MCF 10A (cell line): ENCODE measurements around the gene RUSC2. TPM values are rescaled to one million over a fixed set of nuclear protein-coding genes. Genes with fewer than 3 reads are reported as not detected.
"Not testable (repeated sequence)": the region's sequence is repeated elsewhere in the genome, so short reads cannot be mapped to it uniquely, and the experiment has no call there.

Experiments used
- BruUV-seq: library from RNA; stranded (reverse); fragments of 400-500 nt; replicated peaks from 2 replicates; lab custom pipeline; 2021; lab: Mats Ljungman, UMichigan
- CTCF ChIA-PET: fragments of 300-600 bp; sonication (Branson Sonifier 250); formaldehyde crosslinking; extraction: SDS; loops from one replicate; lab custom pipeline; 2021; ENCODE audit warnings: antibody characterized with exemption, inconsistent platforms; lab: Yijun Ruan, JAX
- POLR2A ChIA-PET: fragments of 300-600, 350-650 bp; sonication (Branson Sonifier 250); formaldehyde crosslinking; extraction: SDS; loops from one replicate; lab custom pipeline; 2020; ENCODE audit warnings: antibody characterized with exemption, inconsistent platforms; lab: Yijun Ruan, JAX
- DNase-seq: peaks from one replicate; pipeline ENCODE4 v3.0.0-alpha.2; 2018; ENCODE audit not compliant: unreplicated experiment
- H3K27ac Mint-ChIP-seq: one replicate; pipeline ENCODE4 v1.8.0; 2022; ENCODE audit warnings: mild to moderate bottlenecking, low read depth, mixed read lengths; ENCODE audit not compliant: unreplicated experiment
- H3K27me3 Mint-ChIP-seq: one replicate; pipeline ENCODE4 v1.8.0; 2022; ENCODE audit warnings: mixed read lengths; ENCODE audit not compliant: insufficient read depth, unreplicated experiment
- H3K36me3 Mint-ChIP-seq: one replicate; pipeline ENCODE4 v1.8.0; 2022; ENCODE audit warnings: mild to moderate bottlenecking, moderate library complexity, mixed read lengths; ENCODE audit not compliant: insufficient read depth, unreplicated experiment
- H3K4me1 Mint-ChIP-seq: one replicate; pipeline ENCODE4 v1.8.0; 2022; ENCODE audit warnings: mixed read lengths; ENCODE audit not compliant: insufficient read depth, unreplicated experiment
- H3K4me3 Mint-ChIP-seq: one replicate; pipeline ENCODE4 v1.8.0; 2022; ENCODE audit warnings: mild to moderate bottlenecking, moderate library complexity, mixed read lengths; ENCODE audit not compliant: unreplicated experiment
- H3K9me3 Mint-ChIP-seq: one replicate; pipeline ENCODE4 v1.8.0; 2022; ENCODE audit warnings: mixed read lengths; ENCODE audit not compliant: unreplicated experiment
- CTCF ChIP-seq: fragments of 200-600 bp; IDR thresholded peaks from one replicate; pipeline ENCODE4 v1.8.0; 2022; ENCODE audit warnings: antibody characterized with exemption, mild to moderate bottlenecking; ENCODE audit not compliant: unreplicated experiment
- intact Hi-C: fragments of 100-400 bp; cut with micrococcal nuclease; formaldehyde crosslinking; loops from 2 replicates; pipeline ENCODE4 v1.14.1; 2022
- total RNA-seq: library from RNA; stranded (reverse); gene quantifications from 2 replicates; pipeline ENCODE4 v1.2.3, GENCODE V29; 2022

The RUSC2 gene
- total RNA-seq, 1 experiment from 2014 or later = 30.5 TPM

- intact Hi-C loops = loop anchor here (1.0 to 2.0 kb wide), 2 partner anchors 20 to 25 kb away; no protein-coding TSS in a partner anchor
- TSS peak; percentile 29 for BruUV-seq
- POLR2A ChIA-PET = interaction anchor here (0.6 to 1.2 kb wide), 4 partner anchors 17 to 114 kb away, joined by 3 to 5 read pairs (median 4); partner anchors contain the start of gene TESK1
- TF ChIP-seq CTCF = no peak
- Mint-ChIP-seq H3K4me1 (peaks cover 23% of the 10 kb centered on the region), H3K36me3 (peaks cover 5% of the 10 kb centered on the region), H3K27me3 (no peaks in the 10 kb centered on the region), H3K4me3 (peak overlapping the region; percentile 93), H3K9me3 (no peaks in the 10 kb centered on the region), H3K27ac (peak overlapping the region; percentile 97)
- CTCF ChIA-PET = interaction anchor here (0.6 kb wide), 1 partner anchor 387 kb away, joined by 3 read pairs; no protein-coding TSS in a partner anchor
- peak; percentile 46 for DNase-seq
These were observed 1.1 kb downstream of the RUSC2 start for GRCh38 chr9:35490910-35491465.

DNA sequence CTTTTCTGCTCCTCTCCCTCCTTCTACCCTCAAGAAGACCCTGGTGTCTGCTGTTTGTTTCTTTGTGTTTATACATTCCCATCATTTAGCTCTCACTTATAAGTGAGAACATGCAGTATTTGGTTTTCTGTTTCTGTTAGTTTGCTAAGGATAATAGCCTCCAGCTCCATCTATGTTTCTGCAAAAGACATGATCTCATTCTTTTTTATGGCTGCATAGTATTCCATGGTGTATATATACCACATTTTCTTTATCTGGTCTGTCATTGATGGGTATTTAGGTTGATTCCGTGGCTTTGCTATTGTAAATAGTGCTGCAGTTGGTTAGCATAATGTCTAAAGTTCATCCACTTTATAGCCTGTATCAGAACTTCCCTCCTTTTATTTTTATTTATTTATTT, 3.2 kb downstream of the RUSC2 start:
- BruUV-seq, H3K27me3 Mint-ChIP-seq, H3K27ac Mint-ChIP-seq, intact Hi-C loops, DNase-seq, H3K9me3 Mint-ChIP-seq, CTCF ChIA-PET, H3K36me3 Mint-ChIP-seq, H3K4me3 Mint-ChIP-seq: not testable (repeated sequence)
- POLR2A ChIA-PET = interaction anchor here (0.7 to 1.5 kb wide), 4 partner anchors 10 to 413 kb away, joined by 3 read pairs; partner anchors contain the start of gene FANCG
- H3K4me1 Mint-ChIP-seq = peaks cover 23% of the 10 kb centered on the region

GRCh38 chr9:35495984-35496383, 6.1 kb downstream of the RUSC2 start:
- BruUV-seq = no TSS peak
- Mint-ChIP-seq H3K4me3 (no peak overlapping the region), H3K27ac (no peak overlapping the region), H3K9me3 (peaks cover 7% of the 10 kb centered on the region), H3K4me1 (peaks cover 13% of the 10 kb centered on the region), H3K36me3 (peaks cover 13% of the 10 kb centered on the region), H3K27me3 (no peaks in the 10 kb centered on the region)
- intact Hi-C loops = no loop called here
- no peak for TF ChIP-seq CTCF
- ChIA-PET CTCF (interaction anchor here (1.5 kb wide), 1 partner anchor 11 kb away, joined by 3 read pairs; no protein-coding TSS in a partner anchor), POLR2A (interaction anchor here (1.0 to 1.9 kb wide), 3 partner anchors 12 to 48 kb away, joined by 3 to 12 read pairs (median 6); no protein-coding TSS in a partner anchor)
- DNase-seq = no peak

DNA sequence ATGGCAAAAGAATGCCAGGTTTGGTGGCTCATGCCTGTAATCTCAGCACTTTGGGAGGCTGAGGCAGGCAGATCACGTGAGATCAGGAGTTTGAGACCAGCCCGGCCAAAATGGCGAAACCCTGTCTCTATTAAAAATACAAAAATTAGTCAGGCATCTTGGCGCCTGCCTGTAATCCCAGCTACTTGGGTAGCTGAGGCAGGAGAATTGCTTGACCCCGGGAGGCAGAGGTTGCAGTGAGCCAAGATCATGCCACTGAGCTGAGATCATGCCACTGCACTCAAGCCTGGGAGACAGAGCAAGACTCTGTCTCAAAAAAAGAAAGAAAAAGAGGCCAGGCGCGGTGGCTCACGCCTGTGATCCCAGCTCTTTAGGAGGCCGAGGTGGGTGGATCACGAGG, 8.3 kb downstream of the RUSC2 start:
- DNase-seq, BruUV-seq, H3K9me3 Mint-ChIP-seq, H3K4me1 Mint-ChIP-seq, H3K27me3 Mint-ChIP-seq, intact Hi-C loops, H3K4me3 Mint-ChIP-seq, H3K27ac Mint-ChIP-seq: not testable (repeated sequence)
- peaks cover 13% of the 10 kb centered on the region for H3K36me3 Mint-ChIP-seq
- POLR2A ChIA-PET = interaction anchor here (1.1 kb wide), 1 partner anchor 12 kb away, joined by 3 read pairs; no protein-coding TSS in a partner anchor
- CTCF ChIA-PET = interaction anchor here (0.7 kb wide), 1 partner anchor 68 kb away, joined by 3 read pairs; no protein-coding TSS in a partner anchor
